ENCODE data around the gene UBE2QL1.

Gene UBE2QL1

GRCh38 chr5:6473284-6473683 is 24.6 kb downstream of the UBE2QL1 start:
- no peak for TF ChIP-seq CTCF (IDR thresholded peaks at IDR 0.05)
- Histone ChIP-seq H3K27me3 (no peaks in the 10 kb centered on the region), H3K27ac (no peak overlapping the region), H3K4me1 (no peaks in the 10 kb centered on the region), H3K36me3 (no peaks in the 10 kb centered on the region), H3K9me3 (no peaks in the 10 kb centered on the region), H3K4me3 (no peak overlapping the region)
- DNase-seq: no peak
- intact Hi-C loops (cut with DNase I; ENCODE audit: low total_unique reads): no loop called here

- Histone ChIP-seq H3K36me3 (no peaks in the 10 kb centered on the region), H3K4me1 (no peaks in the 10 kb centered on the region), H3K27ac (no peak overlapping the region), H3K4me3 (no peak overlapping the region), H3K9me3 (no peaks in the 10 kb centered on the region), H3K27me3 (no peaks in the 10 kb centered on the region)
- DNase-seq: peak in 1 of 2 donors; percentile 35
- intact Hi-C loops (cut with DNase I; ENCODE audit: low total_unique reads): no loop called here
- TF ChIP-seq CTCF (IDR thresholded peaks at IDR 0.05): no peak
Observed at GRCh38 chr5:6475626-6476312, 27.1 kb downstream of the UBE2QL1 start.

- Histone ChIP-seq H3K36me3 (no peaks in the 10 kb centered on the region), H3K4me1 (no peaks in the 10 kb centered on the region), H3K9me3 (no peaks in the 10 kb centered on the region), H3K27me3 (no peaks in the 10 kb centered on the region), H3K27ac (no peak overlapping the region), H3K4me3 (no peak overlapping the region)
- no peak for DNase-seq
- intact Hi-C loops (cut with DNase I; ENCODE audit: low total_unique reads): no loop called here
- no peak for TF ChIP-seq CTCF (IDR thresholded peaks at IDR 0.05)
Observed at GRCh38 chr5:6476313-6476661, 27.6 kb downstream of the UBE2QL1 start.

- H3K4me1 ChIP-seq: no peaks in the 10 kb centered on the region
- H3K4me3 ChIP-seq: no peak overlapping the region
- intact Hi-C loops (cut with DNase I; ENCODE audit: low total_unique reads): no loop called here
- H3K27me3 ChIP-seq: no peaks in the 10 kb centered on the region
- no peak overlapping the region for H3K27ac ChIP-seq
- TF ChIP-seq CTCF (IDR thresholded peaks at IDR 0.05): no peak
- H3K9me3 ChIP-seq: no peaks in the 10 kb centered on the region
- no peaks in the 10 kb centered on the region for H3K36me3 ChIP-seq
- DNase-seq: no peak
Observed at GRCh38 chr5:6478793-6479192, 30.1 kb downstream of the UBE2QL1 start.

- Histone ChIP-seq H3K27ac (no peak overlapping the region), H3K4me3 (no peak overlapping the region), H3K36me3 (no peaks in the 10 kb centered on the region), H3K4me1 (peaks cover 0 to 6% (median 0%) of the 10 kb centered on the region in 4 donors), H3K9me3 (no peaks in the 10 kb centered on the region), H3K27me3 (no peaks in the 10 kb centered on the region)
- intact Hi-C loops (cut with DNase I; ENCODE audit: low total_unique reads): no loop called here
- DNase-seq: no peak
- TF ChIP-seq CTCF (IDR thresholded peaks at IDR 0.05): no peak
Observed at GRCh38 chr5:6480133-6481051, 31.7 kb downstream of the UBE2QL1 start.

Measured in tibial artery (tissue), 4 donors.